Measurements from ENCODE around the gene ACO2.

DNA sequence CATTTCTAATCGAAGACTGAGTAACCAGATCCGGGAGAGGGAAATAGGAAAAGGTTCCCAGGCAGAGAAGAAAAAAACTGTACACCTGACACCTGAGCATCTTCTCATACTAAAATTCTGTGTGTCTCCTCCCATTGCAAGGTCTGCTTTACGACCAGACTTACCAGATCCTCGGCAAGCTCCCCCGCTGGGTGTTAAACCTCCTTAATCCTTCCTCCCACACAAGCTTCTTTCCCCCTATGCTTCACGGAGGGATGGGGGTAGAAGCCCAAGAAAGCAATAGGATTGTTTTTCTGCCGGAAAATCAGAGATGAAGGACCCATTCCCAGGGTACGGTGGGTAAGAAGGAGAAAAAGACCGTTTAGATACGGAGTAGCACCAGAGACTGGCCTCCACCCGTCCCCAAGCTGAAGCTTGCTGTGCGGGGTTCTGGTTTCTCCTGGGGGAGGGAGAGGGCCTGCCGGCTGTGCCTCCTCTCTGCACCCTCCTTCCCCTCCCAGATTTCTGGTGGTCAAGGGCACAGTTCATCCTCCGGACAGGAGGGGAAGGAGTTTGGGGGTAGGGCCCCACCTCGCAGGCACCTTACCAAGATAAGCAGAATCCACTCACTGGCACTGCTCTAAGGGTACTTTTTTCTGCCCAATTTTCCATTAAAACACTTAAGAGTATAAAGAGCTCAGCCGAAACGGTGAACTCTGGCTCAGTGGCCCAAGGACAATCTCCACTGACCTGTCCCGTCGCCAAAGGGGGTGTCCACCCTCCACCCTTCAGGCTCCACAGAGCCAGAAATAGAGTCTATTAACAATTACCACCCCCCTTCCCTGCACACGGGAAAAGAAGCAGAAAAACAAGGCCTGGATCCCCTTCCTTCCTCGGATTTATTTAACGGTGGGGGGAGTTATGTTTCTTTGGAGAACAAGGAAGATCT, 23.5 kb upstream of the ACO2 start:
- TF ChIP-seq, protein P1, sequence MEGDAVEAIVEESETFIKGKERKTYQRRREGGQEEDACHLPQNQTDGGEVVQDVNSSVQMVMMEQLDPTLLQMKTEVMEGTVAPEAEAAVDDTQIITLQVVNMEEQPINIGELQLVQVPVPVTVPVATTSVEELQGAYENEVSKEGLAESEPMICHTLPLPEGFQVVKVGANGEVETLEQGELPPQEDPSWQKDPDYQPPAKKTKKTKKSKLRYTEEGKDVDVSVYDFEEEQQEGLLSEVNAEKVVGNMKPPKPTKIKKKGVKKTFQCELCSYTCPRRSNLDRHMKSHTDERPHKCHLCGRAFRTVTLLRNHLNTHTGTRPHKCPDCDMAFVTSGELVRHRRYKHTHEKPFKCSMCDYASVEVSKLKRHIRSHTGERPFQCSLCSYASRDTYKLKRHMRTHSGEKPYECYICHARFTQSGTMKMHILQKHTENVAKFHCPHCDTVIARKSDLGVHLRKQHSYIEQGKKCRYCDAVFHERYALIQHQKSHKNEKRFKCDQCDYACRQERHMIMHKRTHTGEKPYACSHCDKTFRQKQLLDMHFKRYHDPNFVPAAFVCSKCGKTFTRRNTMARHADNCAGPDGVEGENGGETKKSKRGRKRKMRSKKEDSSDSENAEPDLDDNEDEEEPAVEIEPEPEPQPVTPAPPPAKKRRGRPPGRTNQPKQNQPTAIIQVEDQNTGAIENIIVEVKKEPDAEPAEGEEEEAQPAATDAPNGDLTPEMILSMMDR (IDR thresholded peaks at IDR 0.05; ENCODE audit: low read depth, low read length, poor library complexity, severe bottlenecking): no peak
- TF ChIP-seq EZH2phosphoT487 (IDR thresholded peaks at IDR 0.05; ENCODE audit: borderline replicate concordance, low read length): no peak
